GM18873 (cell line): ENCODE results near the gene NT5DC1.
A peak's percentile ranks its signal among the peaks of the same experiment; 100 is the strongest.
"Not testable (repeated sequence)": the region's sequence is repeated elsewhere in the genome, so short reads cannot be mapped to it uniquely, and the experiment has no call there.

Experiments
- ATAC-seq: cut with Tn5 transposase; IDR thresholded peaks from one replicate; pipeline ENCODE4 v1.9.1; 2021; ENCODE audit warnings: mild to moderate bottlenecking, moderate library complexity, moderate number of reproducible peaks; ENCODE audit not compliant: unreplicated experiment, low FRiP score

Gene NT5DC1

DNA sequence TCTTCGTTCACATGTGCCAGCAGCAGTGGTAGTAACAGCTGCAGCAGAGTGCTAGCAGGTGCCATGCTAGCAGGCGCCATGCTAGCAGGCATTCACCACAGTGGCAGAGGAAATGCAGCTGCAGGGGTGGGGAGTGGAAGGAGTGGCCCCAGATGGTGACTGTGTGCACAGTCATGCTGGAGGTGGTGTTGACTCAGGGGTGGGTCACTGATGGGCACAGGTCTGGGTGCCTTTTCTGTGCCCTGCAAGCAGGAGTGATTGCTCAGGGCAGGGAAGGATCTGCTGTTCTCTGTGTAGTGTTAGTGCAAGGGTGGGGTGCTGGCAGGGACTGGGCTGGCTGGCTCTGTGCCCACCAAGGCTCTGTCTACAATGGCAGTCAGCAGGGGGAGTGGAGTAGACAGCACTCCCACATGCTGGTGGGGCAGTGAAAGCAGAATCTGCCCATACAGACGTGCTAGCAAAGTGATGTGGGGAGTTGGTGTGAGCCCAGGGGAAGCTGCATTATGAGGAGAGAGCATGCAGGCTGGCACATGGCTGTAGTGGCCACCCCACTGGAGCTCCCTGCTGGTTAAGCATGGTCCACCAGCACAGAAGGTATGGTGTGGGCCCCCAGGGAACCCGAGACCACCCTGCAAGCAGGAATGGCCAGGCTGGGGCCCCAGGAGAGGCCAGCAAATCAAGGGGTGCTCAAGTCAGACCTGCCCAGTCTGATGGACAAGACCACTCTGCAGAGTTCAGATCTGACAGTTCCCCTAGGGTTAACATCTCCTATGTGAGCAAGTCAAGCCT is 164.6 kb downstream of the NT5DC1 start:
- no peak for ATAC-seq

DNA sequence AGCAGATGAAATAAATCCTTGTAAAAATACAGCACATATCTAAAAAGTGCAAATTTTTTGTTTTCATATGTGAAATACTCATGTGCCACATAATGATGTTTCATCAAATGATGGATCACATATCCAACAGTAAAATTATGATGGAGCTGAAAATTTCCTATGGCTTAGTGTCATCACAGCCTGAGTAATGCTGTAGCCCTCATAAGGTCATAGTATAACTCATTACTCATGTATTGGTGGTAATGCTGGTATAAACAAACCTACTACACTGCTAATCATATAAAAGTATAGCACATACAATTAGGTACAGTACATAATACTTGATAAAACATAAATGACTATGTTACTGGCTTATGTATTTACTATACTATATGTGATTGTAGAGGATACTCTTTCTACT is 166.2 kb downstream of the NT5DC1 start:
- ATAC-seq, result no peak

GRCh38 chr6:116267836-116268588 is 167.4 kb downstream of the NT5DC1 start:
- no peak for ATAC-seq

GRCh38 chr6:116268589-116269293 is 168.1 kb downstream of the NT5DC1 start:
- ATAC-seq, result peak; percentile 73

- ATAC-seq, result no peak
Measured at GRCh38 chr6:116271149-116271708, 170.6 kb downstream of the NT5DC1 start.

DNA sequence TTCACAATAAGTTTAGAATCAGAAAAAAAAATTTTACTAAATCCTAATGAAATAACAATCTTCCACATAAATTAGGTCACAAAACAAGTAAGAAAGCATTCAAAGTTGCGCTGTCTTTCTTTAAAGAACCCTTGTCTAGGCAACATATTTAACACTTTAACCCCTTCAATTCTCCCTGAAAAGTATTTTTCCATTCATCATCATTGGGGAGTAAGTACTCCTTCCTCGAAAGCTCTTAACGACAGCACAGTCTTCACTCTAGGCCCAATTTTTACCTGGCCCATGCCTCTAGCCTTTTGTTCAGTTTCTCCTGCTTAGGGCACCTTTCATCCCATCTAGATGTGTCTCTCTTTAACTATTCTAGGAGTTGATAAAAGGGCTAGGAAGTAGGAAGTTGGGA is 176.5 kb downstream of the NT5DC1 start:
- no peak for ATAC-seq

DNA sequence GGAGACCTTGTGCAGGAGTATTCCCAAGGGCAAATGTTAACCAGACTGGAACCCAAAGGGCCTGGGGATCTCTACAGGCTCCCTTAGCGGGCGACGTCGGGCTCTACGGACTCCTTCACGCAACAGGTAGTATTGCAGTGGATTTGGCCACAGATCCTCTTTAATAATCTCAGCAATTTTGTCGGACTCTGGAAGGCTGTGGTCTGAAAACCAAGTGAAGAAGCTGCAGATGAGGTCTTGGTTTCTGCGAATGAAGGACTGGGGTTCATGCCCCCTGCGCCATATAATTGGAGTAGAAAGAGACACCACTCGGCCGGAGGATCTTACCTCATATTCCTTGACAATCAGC is 177.8 kb downstream of the NT5DC1 start:
- ATAC-seq, result no peak

GRCh38 chr6:116278854-116279231 is 178.2 kb downstream of the NT5DC1 start:
- ATAC-seq, result no peak

- peak; percentile 96 for ATAC-seq
Measured at GRCh38 chr6:116279232-116280160, 178.8 kb downstream of the NT5DC1 start, which contains the start of gene TSPYL1. TSS of gene TSPYL1 (minus strand) at chr6:116279930. CDS start at chr6:116279830, 100 bp downstream.

GRCh38 chr6:116280161-116280932 is 179.7 kb downstream of the NT5DC1 start:
- ATAC-seq, result no peak

DNA sequence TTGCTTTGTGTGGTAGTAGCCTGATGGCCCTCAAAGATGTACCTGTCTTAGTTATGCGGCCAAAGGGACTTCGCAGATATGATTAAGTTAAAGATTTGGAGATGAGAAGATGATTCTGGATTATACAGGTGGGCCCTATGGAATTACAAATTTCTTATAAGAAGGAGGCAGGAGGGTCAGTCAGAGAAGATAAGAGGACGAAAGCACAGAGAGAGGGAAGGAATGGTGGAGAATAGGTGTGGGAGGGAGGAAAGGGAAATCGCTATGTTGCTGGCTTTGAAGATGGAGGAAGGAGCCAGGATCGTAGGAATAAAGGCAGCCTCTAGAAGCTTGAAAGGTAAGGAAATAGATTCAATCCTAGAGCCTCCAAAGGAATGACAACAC is 180.3 kb downstream of the NT5DC1 start:
- no peak for ATAC-seq

- ATAC-seq, result no peak
Measured at GRCh38 chr6:116282698-116283097, 182.0 kb downstream of the NT5DC1 start.

DNA sequence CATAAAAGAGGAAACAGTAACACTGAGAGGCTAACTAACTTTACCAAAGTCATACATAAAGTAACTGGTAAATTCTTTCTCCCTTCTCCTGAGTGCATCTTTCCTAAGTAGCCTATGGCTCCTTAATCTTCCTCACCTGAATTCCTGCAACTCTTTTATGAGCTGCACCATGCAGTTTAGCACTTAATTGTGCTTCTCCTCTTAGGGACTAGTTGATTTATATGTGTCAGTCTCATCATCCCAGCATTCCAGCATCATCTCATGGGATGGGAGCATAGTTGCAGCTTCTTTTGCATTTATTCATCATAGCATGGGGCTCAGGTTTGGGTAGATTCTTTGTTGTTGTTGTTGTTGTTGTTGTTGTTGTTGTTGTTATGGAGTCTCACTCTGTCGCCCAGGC is 182.5 kb downstream of the NT5DC1 start:
- ATAC-seq, result no peak

- ATAC-seq, result not testable (repeated sequence)
Measured at GRCh38 chr6:116284984-116285383, 184.3 kb downstream of the NT5DC1 start.

DNA sequence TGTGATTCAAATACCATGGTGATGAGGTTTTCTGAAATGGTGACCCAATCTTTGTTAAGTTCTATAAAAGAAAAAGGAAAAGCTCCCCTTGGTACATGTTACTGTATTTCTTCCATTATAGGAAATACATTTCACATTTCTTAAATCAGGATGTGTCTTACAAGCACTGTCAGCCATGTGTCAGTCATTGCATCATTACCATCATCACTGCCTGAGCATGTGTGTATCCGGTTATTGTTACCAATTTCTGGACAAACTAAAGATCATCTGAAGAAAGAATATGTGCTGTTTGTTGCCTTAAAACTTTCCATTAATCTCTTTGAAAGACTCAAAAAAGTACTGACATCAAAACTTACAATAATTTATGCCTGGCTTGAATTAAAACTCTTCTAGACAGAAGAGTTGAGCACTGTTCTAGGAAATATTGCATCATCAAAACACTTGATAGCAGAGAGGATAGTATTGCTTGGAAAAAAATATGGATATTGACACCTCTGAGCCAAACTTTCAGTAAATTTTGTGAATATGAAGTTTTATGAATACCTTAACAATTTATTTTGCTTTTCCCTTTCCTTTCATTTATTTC is 186.2 kb downstream of the NT5DC1 start:
- no peak for ATAC-seq

GRCh38 chr6:116287689-116288282 is 187.1 kb downstream of the NT5DC1 start:
- ATAC-seq, result no peak

- ATAC-seq, result no peak
Measured at GRCh38 chr6:116289876-116290275, 189.2 kb downstream of the NT5DC1 start.

DNA sequence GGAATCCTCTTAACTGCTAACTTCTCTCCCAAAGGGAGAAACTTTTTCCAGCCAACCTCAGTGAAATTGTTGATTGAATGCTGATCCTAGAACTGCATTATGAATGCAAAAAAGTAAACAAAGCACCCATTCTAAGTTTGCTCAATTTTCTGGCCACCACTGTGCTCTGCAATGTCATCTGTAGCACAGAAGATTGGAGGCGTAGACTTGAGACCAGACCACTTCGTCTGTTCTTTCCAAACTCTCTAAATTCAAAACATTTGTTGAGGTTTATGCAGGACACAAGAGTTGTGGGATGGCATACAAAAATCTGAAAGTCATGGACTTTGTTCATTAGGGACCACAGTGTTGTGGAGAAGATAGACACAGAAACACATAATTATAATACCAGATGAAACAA is 190.1 kb downstream of the NT5DC1 start:
- ATAC-seq, result no peak
